ENCODE measurements around the gene SNTG2.

- no peak for TF ChIP-seq POLR2A (IDR thresholded peaks at IDR 0.05; ENCODE audit: low read depth, low read length)
- TF ChIP-seq POLR2AphosphoS5 (IDR thresholded peaks at IDR 0.05; ENCODE audit: low read depth, low read length): no peak
- TF ChIP-seq TAF1 (IDR thresholded peaks at IDR 0.05; ENCODE audit: borderline replicate concordance, low read depth, low read length): no peak
Measured at GRCh38 chr2:1309507-1309906, 358.9 kb downstream of the SNTG2 start.
